ENCODE results near the gene MAD1L1.

- TF ChIP-seq, protein P1, sequence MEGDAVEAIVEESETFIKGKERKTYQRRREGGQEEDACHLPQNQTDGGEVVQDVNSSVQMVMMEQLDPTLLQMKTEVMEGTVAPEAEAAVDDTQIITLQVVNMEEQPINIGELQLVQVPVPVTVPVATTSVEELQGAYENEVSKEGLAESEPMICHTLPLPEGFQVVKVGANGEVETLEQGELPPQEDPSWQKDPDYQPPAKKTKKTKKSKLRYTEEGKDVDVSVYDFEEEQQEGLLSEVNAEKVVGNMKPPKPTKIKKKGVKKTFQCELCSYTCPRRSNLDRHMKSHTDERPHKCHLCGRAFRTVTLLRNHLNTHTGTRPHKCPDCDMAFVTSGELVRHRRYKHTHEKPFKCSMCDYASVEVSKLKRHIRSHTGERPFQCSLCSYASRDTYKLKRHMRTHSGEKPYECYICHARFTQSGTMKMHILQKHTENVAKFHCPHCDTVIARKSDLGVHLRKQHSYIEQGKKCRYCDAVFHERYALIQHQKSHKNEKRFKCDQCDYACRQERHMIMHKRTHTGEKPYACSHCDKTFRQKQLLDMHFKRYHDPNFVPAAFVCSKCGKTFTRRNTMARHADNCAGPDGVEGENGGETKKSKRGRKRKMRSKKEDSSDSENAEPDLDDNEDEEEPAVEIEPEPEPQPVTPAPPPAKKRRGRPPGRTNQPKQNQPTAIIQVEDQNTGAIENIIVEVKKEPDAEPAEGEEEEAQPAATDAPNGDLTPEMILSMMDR (conservative IDR thresholded peaks at IDR 0.05; ENCODE audit: low read length), result no peak
- TF ChIP-seq EZH2phosphoT487 (IDR thresholded peaks at IDR 0.05; ENCODE audit: borderline replicate concordance, low read depth, low read length), result no peak
These were observed 192.4 kb downstream of the MAD1L1 start for GRCh38 chr7:2040201-2040892.

Measured in OCI-LY7 (cell line).